Activated CD8-positive, alpha-beta memory T cell treated with anti-CD3 and anti-CD28 coated beads, Interleukin-2, amount 50 U/mL, for 24 hours (primary cell): Measurements from ENCODE around the gene MUC22.

ENCODE experiments used
- DNase-seq: peaks from one replicate; pipeline ENCODE4 v3.0.0-alpha.2; 2020; ENCODE audit errors: extremely low read depth

The MUC22 gene

DNA sequence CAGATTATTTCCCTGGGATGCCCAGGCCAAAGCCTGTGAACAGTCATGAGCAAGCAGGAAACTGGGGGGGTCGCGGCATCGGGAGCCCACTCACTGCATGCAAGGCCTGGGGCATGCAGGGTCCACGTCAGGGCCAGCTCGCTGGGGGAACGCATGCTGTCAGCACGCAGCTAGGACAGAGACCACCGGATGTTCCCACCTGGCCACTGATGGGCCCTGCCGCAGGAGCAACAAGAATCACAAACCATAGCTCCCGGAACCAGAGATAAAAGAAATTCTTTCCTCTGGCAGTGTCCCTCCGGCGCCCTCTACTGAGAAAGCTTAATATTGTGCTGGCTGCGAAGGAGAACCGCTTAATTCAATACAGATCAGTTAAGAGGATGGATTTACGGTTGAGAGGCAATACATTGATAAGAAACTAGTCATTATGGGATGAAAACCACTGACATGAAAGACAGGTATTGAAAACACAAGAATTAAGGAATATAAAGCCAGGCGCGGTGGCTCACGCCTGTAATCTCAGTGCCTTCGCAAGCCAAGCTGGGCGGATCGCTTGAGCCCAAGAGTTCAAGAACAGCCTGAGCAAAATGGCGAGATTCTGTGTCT, 69.5 kb downstream of the MUC22 start:
- DNase-seq, result peak; percentile 24

- DNase-seq, result no peak
Measured at GRCh38 chr6:31081872-31082271, 71.6 kb downstream of the MUC22 start.

DNA sequence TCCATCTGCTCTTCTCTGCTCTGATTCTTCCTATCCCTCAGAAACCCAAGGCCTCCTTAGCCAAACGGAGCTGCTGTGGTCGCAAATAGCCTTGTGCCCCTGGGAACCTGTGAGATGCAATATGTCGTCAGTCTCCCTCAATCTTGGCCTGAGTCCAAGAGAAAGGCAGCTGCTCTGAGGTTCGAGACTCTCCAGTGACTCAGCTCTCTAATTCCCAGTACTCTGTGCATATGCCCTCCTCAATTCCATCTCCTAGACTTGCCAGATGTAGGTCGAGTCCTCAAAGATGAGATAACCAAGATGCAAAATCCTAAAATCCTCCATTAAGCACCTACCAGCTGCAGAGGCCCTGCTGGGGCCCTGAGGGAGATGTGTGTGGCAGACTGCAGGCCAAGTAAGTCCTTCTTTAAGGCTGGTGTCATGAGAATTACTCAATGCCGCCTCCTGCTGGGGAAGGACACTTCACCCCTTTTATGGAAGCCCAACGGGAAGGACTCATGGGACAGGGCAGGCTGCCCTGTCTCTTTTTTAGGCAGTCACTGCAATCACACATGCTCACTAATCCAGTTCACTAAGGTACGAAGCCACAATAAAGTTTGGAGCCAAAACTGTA, 73.6 kb downstream of the MUC22 start:
- peak; percentile 12 for DNase-seq
